Femur (tissue), 1 donor: ENCODE measurements around the gene TMEM135.

Experiments used
- DNase-seq: peaks from one replicate; pipeline ENCODE4 v3.0.0-alpha.2; 2017

TMEM135 gene

GRCh38 chr11:87201376-87201775, 163.6 kb downstream of the TMEM135 start:
- no peak for DNase-seq

- no peak for DNase-seq
These were observed 166.3 kb downstream of the TMEM135 start for GRCh38 chr11:87203907-87204602.

- DNase-seq, result no peak
These were observed 175.2 kb downstream of the TMEM135 start for GRCh38 chr11:87212891-87213290.

- DNase-seq, result no peak
These were observed 175.7 kb downstream of the TMEM135 start for GRCh38 chr11:87213444-87213843.

GRCh38 chr11:87215236-87215635, 177.5 kb downstream of the TMEM135 start:
- no peak for DNase-seq

- peak; percentile 26 for DNase-seq
These were observed 181.5 kb downstream of the TMEM135 start for GRCh38 chr11:87219266-87219665.

- no peak for DNase-seq
These were observed 186.1 kb downstream of the TMEM135 start for GRCh38 chr11:87223816-87224215.

GRCh38 chr11:87224486-87224885, 186.8 kb downstream of the TMEM135 start:
- DNase-seq, result no peak

GRCh38 chr11:87228820-87229219, 191.1 kb downstream of the TMEM135 start:
- no peak for DNase-seq

GRCh38 chr11:87230995-87231394, 193.3 kb downstream of the TMEM135 start:
- DNase-seq, result no peak

GRCh38 chr11:87232320-87232719, 194.6 kb downstream of the TMEM135 start:
- DNase-seq, result no peak

- no peak for DNase-seq
These were observed 197.6 kb downstream of the TMEM135 start for GRCh38 chr11:87235366-87235765.

- no peak for DNase-seq
These were observed 198.6 kb downstream of the TMEM135 start for GRCh38 chr11:87236368-87236767.

GRCh38 chr11:87239001-87239400, 201.3 kb downstream of the TMEM135 start:
- DNase-seq, result no peak

- DNase-seq, result no peak
These were observed 201.8 kb downstream of the TMEM135 start for GRCh38 chr11:87239531-87239930.

GRCh38 chr11:87251560-87251959, 213.8 kb downstream of the TMEM135 start:
- DNase-seq, result no peak

GRCh38 chr11:87252869-87253268, 215.1 kb downstream of the TMEM135 start:
- no peak for DNase-seq

GRCh38 chr11:87254562-87254961, 216.8 kb downstream of the TMEM135 start:
- peak; percentile 33 for DNase-seq

- no peak for DNase-seq
These were observed 217.9 kb downstream of the TMEM135 start for GRCh38 chr11:87255589-87255988.

- DNase-seq, result no peak
These were observed 219.1 kb downstream of the TMEM135 start for GRCh38 chr11:87256694-87257340.

GRCh38 chr11:87258171-87258833, 220.6 kb downstream of the TMEM135 start:
- no peak for DNase-seq

GRCh38 chr11:87259736-87260135, 222.0 kb downstream of the TMEM135 start:
- DNase-seq, result no peak

- no peak for DNase-seq
These were observed 223.1 kb downstream of the TMEM135 start for GRCh38 chr11:87260811-87261210.

- DNase-seq, result no peak
These were observed 225.6 kb downstream of the TMEM135 start for GRCh38 chr11:87263264-87263838.
